Suppressor macrophage treated with lipopolysaccharide for 1 hour (primary cell): ENCODE results near the gene PSMB10.
"Not testable (repeated sequence)": the region's sequence is repeated elsewhere in the genome, so short reads cannot be mapped to it uniquely, and the experiment has no call there.

Experiments
- DNase-seq, 3 donors: peaks; one replicate each; pipeline ENCODE4 v3.0.0-alpha.2; 2020 to 2022

The PSMB10 gene

GRCh38 chr16:67936124-67936879 lies at the start of gene PSMB10:
Gene PSMB10 (minus strand): TSS chr16:67936850. CDS start chr16:67936749, 101 bp downstream.
- no peak for DNase-seq

- DNase-seq: no peak
Measured at GRCh38 chr16:67982011-67982696, 45.5 kb upstream of the PSMB10 start.

GRCh38 chr16:67979955-67980678 lies 43.5 kb upstream of the PSMB10 start, which contains the start of gene DPEP3:
Gene DPEP3 (minus strand): TSS chr16:67980499. CDS start chr16:67980380, 119 bp downstream.
- peak in 1 of 3 donors; percentile 17 for DNase-seq

GRCh38 chr16:67977469-67978227 lies 41.0 kb upstream of the PSMB10 start:
- DNase-seq: no peak

GRCh38 chr16:67977005-67977404 lies 40.4 kb upstream of the PSMB10 start:
- DNase-seq: no peak

- DNase-seq: no peak
Measured at GRCh38 chr16:67976205-67976604, 39.6 kb upstream of the PSMB10 start.

- DNase-seq: no peak
Measured at GRCh38 chr16:67975321-67976105, 38.9 kb upstream of the PSMB10 start.

GRCh38 chr16:67972285-67972684 lies 35.6 kb upstream of the PSMB10 start:
- DNase-seq: not testable (repeated sequence)

GRCh38 chr16:67971111-67971510 lies 34.5 kb upstream of the PSMB10 start:
- no peak for DNase-seq

- peak; percentile 10 to 41 (median 26) for DNase-seq
Measured at GRCh38 chr16:67969254-67970039, 32.8 kb upstream of the PSMB10 start.

- peak; percentile 83 to 94 (median 85) for DNase-seq
Measured at GRCh38 chr16:67968400-67969253, 32.0 kb upstream of the PSMB10 start, which contains the start of gene SLC12A4. Gene SLC12A4 (minus strand): TSS chr16:67968637. CDS start chr16:67968553, 84 bp downstream.

- DNase-seq: peak; percentile 26 to 66 (median 48)
Measured at GRCh38 chr16:67967958-67968399, 31.3 kb upstream of the PSMB10 start.

GRCh38 chr16:67967183-67967957 lies 30.7 kb upstream of the PSMB10 start:
- no peak for DNase-seq

GRCh38 chr16:67966549-67967182 lies 30.0 kb upstream of the PSMB10 start:
- peak in 2 of 3 donors; percentile 30 to 52 for DNase-seq

- DNase-seq: no peak
Measured at GRCh38 chr16:67965668-67966548, 29.3 kb upstream of the PSMB10 start.

- no peak for DNase-seq
Measured at GRCh38 chr16:67964477-67965131, 28.0 kb upstream of the PSMB10 start.
